K562 (cell line): Measurements from ENCODE around the gene KLK5. TPM values are rescaled to one million over a fixed set of nuclear protein-coding genes. Genes with fewer than 3 reads are reported as not detected.

Experiments used
- BRD9 ChIP-seq: fragments of 450-650 bp; IDR thresholded peaks from 2 replicates; pipeline ENCODE4 v1.6.1; 2018; ENCODE audit warnings: low read depth; ENCODE audit not compliant: partially characterized antibody
- GMEB1 ChIP-seq: fragments of 250-450 bp; sonication (Bioruptor Pico); IDR thresholded peaks from 2 replicates; pipeline ENCODE4 v1.4.0; 2020; ENCODE audit warnings: mild to moderate bottlenecking
- HDAC8 ChIP-seq: fragments of 450-650 bp; IDR thresholded peaks from 2 replicates; pipeline ENCODE4 v1.6.1; 2016; ENCODE audit warnings: mild to moderate bottlenecking, missing genetic modification characterization, moderate library complexity, missing compliant biosample characterization
- MEF2D ChIP-seq: conservative IDR thresholded peaks from 2 replicates; pipeline ENCODE4 v1.6.1; 2016; ENCODE audit warnings: low read depth, missing genetic modification characterization, missing compliant biosample characterization
- NR2C2 ChIP-seq, 2 experiments: fragments of 200-800 bp in 1 of 2; sonication (Bioruptor generic) in 1 of 2; sonication (generic) in 1 of 2; formaldehyde crosslinking in 1 of 2; IDR thresholded peaks; 2 replicates each; pipeline versions ENCODE4 v1.6.1 to v1.8.0; 2016 to 2022; ENCODE audit warnings: mild to moderate bottlenecking in 1 of 2, missing compliant biosample characterization in 1 of 2, missing genetic modification characterization in 1 of 2, missing genetic modification reagents in 1 of 2
- NRF1 ChIP-seq, 2 experiments: fragments of 450-650 bp; IDR thresholded peaks in 1 of 2; conservative IDR thresholded peaks in 1 of 2; 2 replicates each; pipeline ENCODE4 v1.6.1; 2014; ENCODE audit warnings: mild to moderate bottlenecking in 2 of 2
- SREBF1 ChIP-seq: fragments of 150-350 bp; IDR thresholded peaks from 2 replicates; pipeline ENCODE4 v1.6.1; 2014; ENCODE audit warnings: antibody characterized with exemption, low read depth, low read length, borderline replicate concordance
- TGIF2 ChIP-seq: sonication (generic); formaldehyde crosslinking; IDR thresholded peaks from 2 replicates; pipeline ENCODE4 v1.8.1; 2022; ENCODE audit warnings: mild to moderate bottlenecking, missing genetic modification reagents, moderate library complexity
- ZFX ChIP-seq: sonication (generic); formaldehyde crosslinking; IDR thresholded peaks from 2 replicates; pipeline ENCODE4 v1.8.0; 2022; ENCODE audit warnings: mild to moderate bottlenecking, missing genetic modification reagents, moderate library complexity
- ZNF644 ChIP-seq: fragments of 200-800 bp; sonication (Bioruptor generic); IDR thresholded peaks from 2 replicates; pipeline ENCODE4 v1.6.1; 2016; ENCODE audit warnings: low read depth, missing genetic modification characterization, missing compliant biosample characterization
- polyA plus RNA-seq, 8 experiments: library from polyadenylated mRNA; depleted of rRNA in 4 of 8; stranded (reverse) in 5 of 8; unstranded in 3 of 8; fragments of >200 nt; fragmentation: Nextera tagmentation in 2 of 8; fragmentation: Illumina TruSeq in 1 of 8; extraction: Ambion mirVana in 2 of 8; extraction: Trizol in 1 of 8; gene quantifications; 2 replicates each; pipeline versions ENCODE4 v1.2.1 to v1.2.3, GENCODE V29; 2011 to 2014; ENCODE audit warnings: inconsistent platforms in 1 of 8, missing spikeins in 1 of 8
- total RNA-seq, 7 experiments: library from RNA; depleted of rRNA in 6 of 7; stranded (reverse); fragments of >200 nt in 6 of 7; fragmentation: Illumina TruSeq in 2 of 7; extraction: Trizol in 2 of 7; gene quantifications; 2 replicates each; pipeline versions ENCODE4 v1.2.1 to v1.2.3, GENCODE V29; 2011 to 2021; ENCODE audit warnings: low replicate concordance in 1 of 7
- TF ChIP-seq, protein P1 (sequence below): fragments of 150-350 bp; IDR thresholded peaks from 2 replicates; pipeline ENCODE4 v1.6.1; 2014; ENCODE audit warnings: low read depth, mild to moderate bottlenecking, low read length, borderline replicate concordance
- TF ChIP-seq, protein P2 (sequence below): fragments of 200-800 bp; sonication (Bioruptor generic); IDR thresholded peaks from 2 replicates; pipeline ENCODE4 v1.6.1; 2017; ENCODE audit warnings: missing genetic modification characterization, missing compliant biosample characterization
- TF ChIP-seq, protein P3 (sequence below): sonication (generic); formaldehyde crosslinking; IDR thresholded peaks from 2 replicates; pipeline ENCODE4 v1.8.0; 2022; ENCODE audit warnings: mild to moderate bottlenecking, missing genetic modification reagents
- TF ChIP-seq, protein P4 (sequence below): fragments of 250-450 bp; sonication (Bioruptor Pico); IDR thresholded peaks from 2 replicates; pipeline ENCODE4 v1.8.0; 2021; ENCODE audit warnings: borderline replicate concordance, mild to moderate bottlenecking, moderate library complexity; ENCODE audit not compliant: poor library complexity, severe bottlenecking

KLK5 gene
- total and polyA plus RNA-seq, 9 of the 15 experiments (the other 6 are each of a cell fraction or from before 2014, with no cell fraction given), result not detected

DNA sequence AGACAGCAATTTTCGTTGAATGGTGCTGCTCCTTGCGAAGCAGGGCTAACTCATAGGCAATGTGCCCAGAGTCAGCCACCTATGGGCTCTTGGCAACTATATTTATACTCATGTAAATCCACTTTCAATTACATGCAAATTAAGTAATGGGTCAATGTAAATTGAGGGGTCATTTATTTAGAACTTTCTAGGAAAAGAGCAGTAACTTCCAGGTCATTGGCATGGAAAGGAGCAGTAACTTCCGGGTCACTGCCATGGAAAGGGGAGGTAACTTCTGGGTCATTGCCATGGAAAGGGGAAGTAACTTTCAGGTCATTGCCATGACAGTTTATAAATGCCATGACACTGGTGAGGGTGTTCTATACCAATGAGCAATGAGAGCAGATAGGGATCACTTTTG lies 53.3 kb downstream of the KLK5 start (continued):
- TF ChIP-seq, protein P1, sequence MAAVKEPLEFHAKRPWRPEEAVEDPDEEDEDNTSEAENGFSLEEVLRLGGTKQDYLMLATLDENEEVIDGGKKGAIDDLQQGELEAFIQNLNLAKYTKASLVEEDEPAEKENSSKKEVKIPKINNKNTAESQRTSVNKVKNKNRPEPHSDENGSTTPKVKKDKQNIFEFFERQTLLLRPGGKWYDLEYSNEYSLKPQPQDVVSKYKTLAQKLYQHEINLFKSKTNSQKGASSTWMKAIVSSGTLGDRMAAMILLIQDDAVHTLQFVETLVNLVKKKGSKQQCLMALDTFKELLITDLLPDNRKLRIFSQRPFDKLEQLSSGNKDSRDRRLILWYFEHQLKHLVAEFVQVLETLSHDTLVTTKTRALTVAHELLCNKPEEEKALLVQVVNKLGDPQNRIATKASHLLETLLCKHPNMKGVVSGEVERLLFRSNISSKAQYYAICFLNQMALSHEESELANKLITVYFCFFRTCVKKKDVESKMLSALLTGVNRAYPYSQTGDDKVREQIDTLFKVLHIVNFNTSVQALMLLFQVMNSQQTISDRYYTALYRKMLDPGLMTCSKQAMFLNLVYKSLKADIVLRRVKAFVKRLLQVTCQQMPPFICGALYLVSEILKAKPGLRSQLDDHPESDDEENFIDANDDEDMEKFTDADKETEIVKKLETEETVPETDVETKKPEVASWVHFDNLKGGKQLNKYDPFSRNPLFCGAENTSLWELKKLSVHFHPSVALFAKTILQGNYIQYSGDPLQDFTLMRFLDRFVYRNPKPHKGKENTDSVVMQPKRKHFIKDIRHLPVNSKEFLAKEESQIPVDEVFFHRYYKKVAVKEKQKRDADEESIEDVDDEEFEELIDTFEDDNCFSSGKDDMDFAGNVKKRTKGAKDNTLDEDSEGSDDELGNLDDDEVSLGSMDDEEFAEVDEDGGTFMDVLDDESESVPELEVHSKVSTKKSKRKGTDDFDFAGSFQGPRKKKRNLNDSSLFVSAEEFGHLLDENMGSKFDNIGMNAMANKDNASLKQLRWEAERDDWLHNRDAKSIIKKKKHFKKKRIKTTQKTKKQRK, result no peak
- TF ChIP-seq SREBF1 (no peak), ZFX (CRISPR knock-in tag) (no peak), MEF2D (0 out of 2 replicates have a peak, but pooled peaks have one; percentile 19), NR2C2 (CRISPR knock-in tag; IDR thresholded peaks at IDR 0.05) (peak; percentile 97), NR2C2 (tag; IDR thresholded peaks at IDR 0.05) (peak; percentile 99), HDAC8 (peak; percentile 82; the same call in 1 of the 2 replicates), ZNF644 (tag) (peak; percentile 44; the same call in 1 of the 2 replicates), TGIF2 (CRISPR knock-in tag) (no peak), BRD9 (no peak), GMEB1 (CRISPR knock-in tag) (no peak), NRF1 (conservative IDR thresholded peaks at IDR 0.05 in 1 of 2, IDR thresholded peaks at IDR 0.05 in 1 of 2) (no peak)
- TF ChIP-seq, protein P2, sequence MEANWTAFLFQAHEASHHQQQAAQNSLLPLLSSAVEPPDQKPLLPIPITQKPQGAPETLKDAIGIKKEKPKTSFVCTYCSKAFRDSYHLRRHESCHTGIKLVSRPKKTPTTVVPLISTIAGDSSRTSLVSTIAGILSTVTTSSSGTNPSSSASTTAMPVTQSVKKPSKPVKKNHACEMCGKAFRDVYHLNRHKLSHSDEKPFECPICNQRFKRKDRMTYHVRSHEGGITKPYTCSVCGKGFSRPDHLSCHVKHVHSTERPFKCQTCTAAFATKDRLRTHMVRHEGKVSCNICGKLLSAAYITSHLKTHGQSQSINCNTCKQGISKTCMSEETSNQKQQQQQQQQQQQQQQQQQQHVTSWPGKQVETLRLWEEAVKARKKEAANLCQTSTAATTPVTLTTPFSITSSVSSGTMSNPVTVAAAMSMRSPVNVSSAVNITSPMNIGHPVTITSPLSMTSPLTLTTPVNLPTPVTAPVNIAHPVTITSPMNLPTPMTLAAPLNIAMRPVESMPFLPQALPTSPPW (CRISPR knock-in tag), result peak; percentile 24; the same call in 1 of the 2 replicates
- TF ChIP-seq, protein P3, sequence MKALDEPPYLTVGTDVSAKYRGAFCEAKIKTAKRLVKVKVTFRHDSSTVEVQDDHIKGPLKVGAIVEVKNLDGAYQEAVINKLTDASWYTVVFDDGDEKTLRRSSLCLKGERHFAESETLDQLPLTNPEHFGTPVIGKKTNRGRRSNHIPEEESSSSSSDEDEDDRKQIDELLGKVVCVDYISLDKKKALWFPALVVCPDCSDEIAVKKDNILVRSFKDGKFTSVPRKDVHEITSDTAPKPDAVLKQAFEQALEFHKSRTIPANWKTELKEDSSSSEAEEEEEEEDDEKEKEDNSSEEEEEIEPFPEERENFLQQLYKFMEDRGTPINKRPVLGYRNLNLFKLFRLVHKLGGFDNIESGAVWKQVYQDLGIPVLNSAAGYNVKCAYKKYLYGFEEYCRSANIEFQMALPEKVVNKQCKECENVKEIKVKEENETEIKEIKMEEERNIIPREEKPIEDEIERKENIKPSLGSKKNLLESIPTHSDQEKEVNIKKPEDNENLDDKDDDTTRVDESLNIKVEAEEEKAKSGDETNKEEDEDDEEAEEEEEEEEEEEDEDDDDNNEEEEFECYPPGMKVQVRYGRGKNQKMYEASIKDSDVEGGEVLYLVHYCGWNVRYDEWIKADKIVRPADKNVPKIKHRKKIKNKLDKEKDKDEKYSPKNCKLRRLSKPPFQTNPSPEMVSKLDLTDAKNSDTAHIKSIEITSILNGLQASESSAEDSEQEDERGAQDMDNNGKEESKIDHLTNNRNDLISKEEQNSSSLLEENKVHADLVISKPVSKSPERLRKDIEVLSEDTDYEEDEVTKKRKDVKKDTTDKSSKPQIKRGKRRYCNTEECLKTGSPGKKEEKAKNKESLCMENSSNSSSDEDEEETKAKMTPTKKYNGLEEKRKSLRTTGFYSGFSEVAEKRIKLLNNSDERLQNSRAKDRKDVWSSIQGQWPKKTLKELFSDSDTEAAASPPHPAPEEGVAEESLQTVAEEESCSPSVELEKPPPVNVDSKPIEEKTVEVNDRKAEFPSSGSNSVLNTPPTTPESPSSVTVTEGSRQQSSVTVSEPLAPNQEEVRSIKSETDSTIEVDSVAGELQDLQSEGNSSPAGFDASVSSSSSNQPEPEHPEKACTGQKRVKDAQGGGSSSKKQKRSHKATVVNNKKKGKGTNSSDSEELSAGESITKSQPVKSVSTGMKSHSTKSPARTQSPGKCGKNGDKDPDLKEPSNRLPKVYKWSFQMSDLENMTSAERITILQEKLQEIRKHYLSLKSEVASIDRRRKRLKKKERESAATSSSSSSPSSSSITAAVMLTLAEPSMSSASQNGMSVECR (CRISPR knock-in tag), result no peak
- TF ChIP-seq, protein P4, sequence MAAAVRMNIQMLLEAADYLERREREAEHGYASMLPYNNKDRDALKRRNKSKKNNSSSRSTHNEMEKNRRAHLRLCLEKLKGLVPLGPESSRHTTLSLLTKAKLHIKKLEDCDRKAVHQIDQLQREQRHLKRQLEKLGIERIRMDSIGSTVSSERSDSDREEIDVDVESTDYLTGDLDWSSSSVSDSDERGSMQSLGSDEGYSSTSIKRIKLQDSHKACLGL (CRISPR knock-in tag), result no peak
